ENCODE measurements around the gene CEP43. TPM values are rescaled to one million over a fixed set of nuclear protein-coding genes. Genes with fewer than 3 reads are reported as not detected.

CEP43 gene
- total RNA-seq, 1 experiment from 2014 or later, result 25.1 TPM

GRCh38 chr6:166952121-166952520, 47.1 kb upstream of the CEP43 start:
- Mint-ChIP-seq H3K4me1 (peaks cover 32% of the 10 kb centered on the region), H3K27me3 (ENCODE audit: low read depth) (peaks cover 9% of the 10 kb centered on the region), H3K27ac (no peak overlapping the region), H3K36me3 (peaks cover 33% of the 10 kb centered on the region), H3K4me3 (no peak overlapping the region), H3K9me3 (peaks cover 14% of the 10 kb centered on the region)
- no peak for DNase-seq (ENCODE audit: low spot score)
- ATAC-seq, result no peak
- POLR2A ChIA-PET, result interaction anchor here (0.6 kb wide), 1 partner anchor 279 kb away, joined by 6 read pairs; no protein-coding TSS in a partner anchor
- no peak for TF ChIP-seq ZSCAN18 (CRISPR knock-in tag; IDR thresholded peaks at IDR 0.05)
- no peak for TF ChIP-seq TP53 (CRISPR knock-in tag; IDR thresholded peaks at IDR 0.05)
- no peak for TF ChIP-seq MXD4 (CRISPR knock-in tag; IDR thresholded peaks at IDR 0.05; ENCODE audit: borderline replicate concordance)
- TF ChIP-seq SOX15 (CRISPR knock-in tag; IDR thresholded peaks at IDR 0.05), result no peak
- CTCF ChIA-PET, result interaction anchor here (0.6 to 3.1 kb wide), 16 partner anchors 9 to 216 kb away, joined by 3 to 44 read pairs (median 3); no protein-coding TSS in a partner anchor

- CTCF ChIA-PET, result interaction anchor here (1.3 to 3.1 kb wide), 3 partner anchors 178 to 189 kb away, joined by 4 to 44 read pairs (median 8); no protein-coding TSS in a partner anchor
- peaks cover 12% of the 10 kb centered on the region for H3K27me3 Mint-ChIP-seq (ENCODE audit: low read depth)
- peaks cover 26% of the 10 kb centered on the region for H3K36me3 Mint-ChIP-seq
- peaks cover 14% of the 10 kb centered on the region for H3K9me3 Mint-ChIP-seq
- H3K27ac Mint-ChIP-seq, result no peak overlapping the region
- ATAC-seq (no peak), DNase-seq (ENCODE audit: low spot score) (no peak)
- peaks cover 33% of the 10 kb centered on the region for H3K4me1 Mint-ChIP-seq
- no peak overlapping the region for H3K4me3 Mint-ChIP-seq
- POLR2A ChIA-PET, result interaction anchor here (0.9 kb wide), 1 partner anchor 45 kb away, joined by 3 read pairs; no protein-coding TSS in a partner anchor
- TF ChIP-seq TP53 (CRISPR knock-in tag; IDR thresholded peaks at IDR 0.05), result no peak
Observed at GRCh38 chr6:166952567-166953486, 46.4 kb upstream of the CEP43 start.

GRCh38 chr6:166954118-166954713, 45.0 kb upstream of the CEP43 start:
- Mint-ChIP-seq H3K9me3 (peaks cover 14% of the 10 kb centered on the region), H3K36me3 (peaks cover 26% of the 10 kb centered on the region), H3K4me1 (peaks cover 44% of the 10 kb centered on the region), H3K27ac (no peak overlapping the region), H3K4me3 (no peak overlapping the region), H3K27me3 (ENCODE audit: low read depth) (peaks cover 12% of the 10 kb centered on the region)
- DNase-seq (ENCODE audit: low spot score) (no peak), ATAC-seq (no peak)
- CTCF ChIA-PET, result interaction anchor here (0.7 kb wide), 1 partner anchor 44 kb away, joined by 3 read pairs; no protein-coding TSS in a partner anchor
- POLR2A ChIA-PET, result interaction anchor here (0.6 to 1.1 kb wide), 3 partner anchors 179 to 251 kb away, joined by 3 read pairs; no protein-coding TSS in a partner anchor
- TF ChIP-seq ZBTB43 (CRISPR knock-in tag; IDR thresholded peaks at IDR 0.05) (no peak), ZNF281 (CRISPR knock-in tag; IDR thresholded peaks at IDR 0.05) (no peak), ZNF219 (CRISPR knock-in tag; IDR thresholded peaks at IDR 0.05; ENCODE audit: borderline replicate concordance) (no peak), SOX15 (CRISPR knock-in tag; IDR thresholded peaks at IDR 0.05) (no peak), TCF7 (CRISPR knock-in tag; IDR thresholded peaks at IDR 0.05; ENCODE audit: low read depth) (no peak), ZNF425 (CRISPR knock-in tag; conservative IDR thresholded peaks at IDR 0.05) (no peak), NR3C1 (CRISPR knock-in tag; conservative IDR thresholded peaks at IDR 0.05; ENCODE audit: low read depth) (no peak), ATF1 (CRISPR knock-in tag; IDR thresholded peaks at IDR 0.05) (no peak), ARID4B (CRISPR knock-in tag; IDR thresholded peaks at IDR 0.05; ENCODE audit: borderline replicate concordance) (no peak), IRF1 (CRISPR knock-in tag; IDR thresholded peaks at IDR 0.05) (no peak)
